Fibroblast of lung (primary cell): ENCODE measurements around the gene PRPS1L1. TPM values are rescaled to one million over a fixed set of nuclear protein-coding genes. Genes with fewer than 3 reads are reported as not detected.

ENCODE experiments used
- DNase-seq, 2 donors: peaks; one replicate each; pipeline versions ENCODE4 v3.0.0 to v3.0.0-alpha.2; 2010; ENCODE audit warnings: low read depth in 2 of 2
- H2AFZ ChIP-seq: 2 replicates; pipeline ENCODE4 v1.5.1; 2012; ENCODE audit warnings: low read length, control low read depth, inconsistent platforms
- H3K27ac ChIP-seq: 2 replicates; pipeline ENCODE4 v1.5.1; 2011; ENCODE audit warnings: low read length, control low read depth; ENCODE audit not compliant: insufficient read depth
- H3K27me3 ChIP-seq: 2 replicates; pipeline ENCODE4 v1.5.1; 2011; ENCODE audit warnings: mild to moderate bottlenecking, low read length; ENCODE audit not compliant: control insufficient read depth, insufficient read depth
- H3K36me3 ChIP-seq: 2 replicates; pipeline ENCODE4 v1.5.1; 2011; ENCODE audit warnings: low read length; ENCODE audit not compliant: control insufficient read depth, insufficient read depth
- H3K4me1 ChIP-seq: 2 replicates; pipeline ENCODE4 v1.5.1; 2011; ENCODE audit warnings: low read length; ENCODE audit not compliant: control insufficient read depth, insufficient read depth; ENCODE audit errors: extremely low read depth
- H3K4me2 ChIP-seq: 2 replicates; pipeline ENCODE4 v1.5.1; 2011; ENCODE audit warnings: low read length, control low read depth; ENCODE audit not compliant: insufficient read depth; ENCODE audit errors: extremely low read depth
- H3K4me3 ChIP-seq, 4 experiments: fragments of 200-600 bp in 1 of 4; sonication (generic) in 1 of 4; replicated peaks in 1 of 4; 2 replicates each; pipeline ENCODE4 v1.5.1; 2011 to 2016; ENCODE audit warnings: low read length in 4 of 4, low read depth in 3 of 4, mild to moderate bottlenecking in 3 of 4, control low read depth in 2 of 4, inconsistent platforms in 1 of 4, mixed read lengths in 1 of 4; ENCODE audit not compliant: insufficient read depth in 1 of 4; ENCODE audit errors: control extremely low read depth in 1 of 4
- H3K79me2 ChIP-seq: 2 replicates; pipeline ENCODE4 v1.5.1; 2012; ENCODE audit warnings: mild to moderate bottlenecking, low read length, inconsistent platforms; ENCODE audit not compliant: control insufficient read depth, insufficient read depth
- H3K9ac ChIP-seq: 2 replicates; pipeline ENCODE4 v1.5.1; 2011; ENCODE audit warnings: mild to moderate bottlenecking, low read length, control low read depth; ENCODE audit not compliant: insufficient read depth
- H3K9me3 ChIP-seq: 2 replicates; pipeline ENCODE4 v1.5.1; 2012; ENCODE audit warnings: low read depth, low read length; ENCODE audit not compliant: control insufficient read depth, insufficient read depth
- H4K20me1 ChIP-seq: 2 replicates; pipeline ENCODE4 v1.5.1; 2011; ENCODE audit warnings: low read length; ENCODE audit not compliant: control insufficient read depth, insufficient read depth; ENCODE audit errors: extremely low read depth
- EZH2 ChIP-seq: IDR thresholded peaks from 2 replicates; pipeline ENCODE4 v1.5.1; 2012; ENCODE audit warnings: low read length, control low read depth, mild to moderate bottlenecking; ENCODE audit errors: missing control alignments
- polyA plus RNA-seq, 2 donors: library from polyadenylated mRNA; depleted of rRNA in 1 of 2; stranded (reverse) in 1 of 2; unstranded in 1 of 2; fragments of >200 nt; gene quantifications; 2 replicates each; pipeline ENCODE4 v1.2.1, GENCODE V29; 2011 to 2012; ENCODE audit warnings: missing spikeins in 1 of 2
- total RNA-seq: library from RNA; depleted of rRNA; stranded (reverse); fragments of >200 nt; gene quantifications from 2 replicates; pipeline ENCODE4 v1.2.1, GENCODE V29; 2014
- TF ChIP-seq, protein P1 (sequence below), 2 donors: IDR thresholded peaks in 1 of 2; conservative IDR thresholded peaks in 1 of 2; 1 replicate in 1 of 2; 2 replicates in 1 of 2; pipeline ENCODE4 v1.5.1; 2011 to 2012; ENCODE audit warnings: low read length in 2 of 2, control low read depth in 1 of 2, inconsistent platforms in 1 of 2, low read depth in 1 of 2, mild to moderate bottlenecking in 1 of 2

Gene PRPS1L1
- total and polyA plus RNA-seq, 2 donors (not counting 1 experiment from before 2014, with no cell fraction given) = not detected

GRCh38 chr7:17983221-17984062, 44.2 kb downstream of the PRPS1L1 start:
- Histone ChIP-seq H3K4me2 (no peak overlapping the region), H3K9me3 (no peaks in the 10 kb centered on the region), H2AFZ (no peak overlapping the region), H3K79me2 (no peaks in the 10 kb centered on the region), H4K20me1 (no peaks in the 10 kb centered on the region), H3K36me3 (no peaks in the 10 kb centered on the region), H3K9ac (no peak overlapping the region), H3K27ac (no peak overlapping the region), H3K4me3 (no peak overlapping the region), H3K4me1 (peaks cover 6% of the 10 kb centered on the region), H3K27me3 (no peaks in the 10 kb centered on the region)
- no peak for DNase-seq
- TF ChIP-seq, protein P1, sequence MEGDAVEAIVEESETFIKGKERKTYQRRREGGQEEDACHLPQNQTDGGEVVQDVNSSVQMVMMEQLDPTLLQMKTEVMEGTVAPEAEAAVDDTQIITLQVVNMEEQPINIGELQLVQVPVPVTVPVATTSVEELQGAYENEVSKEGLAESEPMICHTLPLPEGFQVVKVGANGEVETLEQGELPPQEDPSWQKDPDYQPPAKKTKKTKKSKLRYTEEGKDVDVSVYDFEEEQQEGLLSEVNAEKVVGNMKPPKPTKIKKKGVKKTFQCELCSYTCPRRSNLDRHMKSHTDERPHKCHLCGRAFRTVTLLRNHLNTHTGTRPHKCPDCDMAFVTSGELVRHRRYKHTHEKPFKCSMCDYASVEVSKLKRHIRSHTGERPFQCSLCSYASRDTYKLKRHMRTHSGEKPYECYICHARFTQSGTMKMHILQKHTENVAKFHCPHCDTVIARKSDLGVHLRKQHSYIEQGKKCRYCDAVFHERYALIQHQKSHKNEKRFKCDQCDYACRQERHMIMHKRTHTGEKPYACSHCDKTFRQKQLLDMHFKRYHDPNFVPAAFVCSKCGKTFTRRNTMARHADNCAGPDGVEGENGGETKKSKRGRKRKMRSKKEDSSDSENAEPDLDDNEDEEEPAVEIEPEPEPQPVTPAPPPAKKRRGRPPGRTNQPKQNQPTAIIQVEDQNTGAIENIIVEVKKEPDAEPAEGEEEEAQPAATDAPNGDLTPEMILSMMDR (conservative IDR thresholded peaks at IDR 0.05 in 1 of 2, IDR thresholded peaks at IDR 0.05 in 1 of 2; ENCODE audit: low read depth in 1 of 2, low read length in 2 of 2) = no peak
- no peak for TF ChIP-seq EZH2

DNA sequence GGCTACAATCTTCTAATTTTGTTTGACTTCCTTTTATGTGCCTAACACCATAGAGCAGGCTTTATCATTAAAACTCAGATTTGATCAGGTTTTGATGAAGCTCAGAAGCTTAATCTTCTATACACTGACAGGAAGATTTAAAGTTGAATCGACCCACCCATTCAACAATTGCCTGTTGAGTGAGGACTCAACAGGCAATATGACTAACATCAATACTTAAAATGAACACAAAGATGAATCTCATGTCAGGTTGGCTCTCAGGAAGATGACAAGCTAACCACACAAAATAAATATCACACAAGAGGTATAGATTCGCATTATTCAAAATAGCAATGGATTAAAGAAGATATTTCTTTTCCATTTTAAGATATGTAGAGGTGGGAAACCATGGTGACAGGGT, 50.7 kb downstream of the PRPS1L1 start:
- H3K79me2 ChIP-seq = no peaks in the 10 kb centered on the region
- DNase-seq = no peak
- H3K4me1 ChIP-seq = no peaks in the 10 kb centered on the region
- no peak overlapping the region for H3K4me3 ChIP-seq
- H3K9me3 ChIP-seq = no peaks in the 10 kb centered on the region
- no peak overlapping the region for H3K9ac ChIP-seq
- H3K27me3 ChIP-seq = no peaks in the 10 kb centered on the region
- no peak overlapping the region for H3K27ac ChIP-seq
- H2AFZ ChIP-seq = no peak overlapping the region
- no peak for TF ChIP-seq EZH2
- TF ChIP-seq, protein P1 (conservative IDR thresholded peaks at IDR 0.05 in 1 of 2, IDR thresholded peaks at IDR 0.05 in 1 of 2; ENCODE audit: low read depth in 1 of 2, low read length in 2 of 2) = no peak
- no peak overlapping the region for H3K4me2 ChIP-seq
- no peaks in the 10 kb centered on the region for H3K36me3 ChIP-seq
- H4K20me1 ChIP-seq = no peaks in the 10 kb centered on the region

Other genes with a start within 250 kb of the PRPS1L1 start
- 37.5 and 42.9 TPM in 2 replicates for gene SNX13, start 87.4 kb downstream of the PRPS1L1 start, total RNA-seq
- 26.1 and 36.0 TPM in 2 replicates for gene SNX13, start 87.4 kb downstream of the PRPS1L1 start, polyA plus RNA-seq